AG04450 (cell line): ENCODE results near the gene IPO5. TPM values are rescaled to one million over a fixed set of nuclear protein-coding genes. Genes with fewer than 3 reads are reported as not detected.

Experiments
- CTCF ChIA-PET: fragments of 300-600, 350-600 bp; formaldehyde crosslinking; extraction: SDS; loops from one replicate; lab custom pipeline; 2022; ENCODE audit warnings: antibody characterized with exemption, inconsistent platforms; lab: Charles Lee
- POLR2A ChIA-PET: fragments of 350-600 bp; formaldehyde crosslinking; extraction: SDS; loops from one replicate; lab custom pipeline; 2021; ENCODE audit warnings: antibody characterized with exemption, inconsistent platforms; lab: Yijun Ruan, JAX
- DNase-seq: peaks from one replicate; pipeline ENCODE4 v3.0.0-alpha.2; 2011; ENCODE audit warnings: low read depth, low spot score
- H3K27ac ChIP-seq: one replicate; pipeline ENCODE4 v1.5.1; 2012; ENCODE audit warnings: low read depth, low read length, control low read depth
- H3K27me3 ChIP-seq: one replicate; pipeline ENCODE4 v1.6.0; 2012; ENCODE audit warnings: low read length; ENCODE audit not compliant: control insufficient read depth, insufficient read depth
- H3K4me3 ChIP-seq: 2 replicates; pipeline ENCODE4 v1.5.1; 2011; ENCODE audit warnings: mild to moderate bottlenecking, low read depth, low read length, control low read depth
- H3K9me3 ChIP-seq: 2 replicates; pipeline ENCODE4 v1.5.1; 2012; ENCODE audit warnings: low read length; ENCODE audit not compliant: control insufficient read depth, insufficient read depth
- CTCF ChIP-seq: IDR thresholded peaks from 2 replicates; pipeline ENCODE4 v1.5.1; 2011; ENCODE audit warnings: low read depth, low read length, control low read depth, inconsistent platforms
- polyA plus RNA-seq: library from polyadenylated mRNA; depleted of rRNA; stranded (reverse); fragments of >200 nt; gene quantifications from 2 replicates; pipeline ENCODE4 v1.2.3, GENCODE V29; 2011

The IPO5 gene
- polyA plus RNA-seq, 1 experiment: 164 TPM

- ChIA-PET CTCF (no interaction called here), POLR2A (no interaction called here)
- TF ChIP-seq CTCF: no peak
- H3K4me3 ChIP-seq: no peak overlapping the region
- H3K27ac ChIP-seq: no peak overlapping the region
- no peak for DNase-seq
- H3K27me3 ChIP-seq: no peaks in the 10 kb centered on the region
- no peaks in the 10 kb centered on the region for H3K9me3 ChIP-seq
These were observed 59.8 kb downstream of the IPO5 start for GRCh38 chr13:98013241-98013640.

- ChIA-PET CTCF (interaction anchor here (1.0 kb wide), 1 partner anchor 159 kb away, joined by 4 read pairs; no protein-coding TSS in a partner anchor), POLR2A (no interaction called here)
- peak overlapping the region; percentile 53 for H3K27ac ChIP-seq
- H3K27me3 ChIP-seq: no peaks in the 10 kb centered on the region
- peak; percentile 64 for DNase-seq
- TF ChIP-seq CTCF: no peak
- no peak overlapping the region for H3K4me3 ChIP-seq
- H3K9me3 ChIP-seq: no peaks in the 10 kb centered on the region
These were observed 61.3 kb downstream of the IPO5 start for GRCh38 chr13:98014766-98015165.

GRCh38 chr13:98018293-98018692 lies 64.8 kb downstream of the IPO5 start:
- DNase-seq: no peak
- H3K27me3 ChIP-seq: no peaks in the 10 kb centered on the region
- ChIA-PET CTCF (no interaction called here), POLR2A (no interaction called here)
- H3K4me3 ChIP-seq: no peak overlapping the region
- H3K27ac ChIP-seq: no peak overlapping the region
- no peak for TF ChIP-seq CTCF
- H3K9me3 ChIP-seq: no peaks in the 10 kb centered on the region

GRCh38 chr13:98019186-98019585 lies 65.7 kb downstream of the IPO5 start:
- no peak for TF ChIP-seq CTCF
- ChIA-PET POLR2A (no interaction called here), CTCF (no interaction called here)
- Histone ChIP-seq H3K27me3 (no peaks in the 10 kb centered on the region), H3K27ac (no peak overlapping the region), H3K4me3 (no peak overlapping the region), H3K9me3 (no peaks in the 10 kb centered on the region)
- DNase-seq: no peak

- no peak for DNase-seq
- no peak overlapping the region for H3K27ac ChIP-seq
These were observed 66.8 kb downstream of the IPO5 start for GRCh38 chr13:98020271-98020670.

More at GRCh38 chr13:98020271-98020670, 66.8 kb downstream of the IPO5 start:
- Histone ChIP-seq H3K27me3 (no peaks in the 10 kb centered on the region), H3K4me3 (no peak overlapping the region), H3K9me3 (no peaks in the 10 kb centered on the region)
- ChIA-PET CTCF (interaction anchor here (0.6 kb wide), 1 partner anchor 387 kb away, joined by 4 read pairs; no protein-coding TSS in a partner anchor), POLR2A (no interaction called here)
- no peak for TF ChIP-seq CTCF
